ENCODE results near the gene CCDC201. TPM values are rescaled to one million over a fixed set of nuclear protein-coding genes. Genes with fewer than 3 reads are reported as not detected.

Gene CCDC201
- total RNA-seq, 1 experiment from 2014 or later, result not detected

GRCh38 chr7:45910855-45911254 lies 38.0 kb upstream of the CCDC201 start:
- Histone ChIP-seq H3K14ac (ENCODE audit: insufficient read depth, low read length) (no peak overlapping the region), H3K9me3 (ENCODE audit: control insufficient read depth, low read depth, low read length) (no peaks in the 10 kb centered on the region), H2BK20ac (ENCODE audit: low read depth, low read length, poor library complexity, severe bottlenecking) (no peak overlapping the region), H3K4ac (ENCODE audit: low read depth, low read length) (no peak overlapping the region), H3K18ac (ENCODE audit: insufficient read length, low read depth, low read length) (no peak overlapping the region), H3K4me1 (ENCODE audit: insufficient read depth, low read length) (no peaks in the 10 kb centered on the region), H4K5ac (ENCODE audit: insufficient read length, low read depth, low read length) (no peak overlapping the region), H3K23me2 (ENCODE audit: insufficient read length, low read depth, low read length, poor library complexity, severe bottlenecking) (no peaks in the 10 kb centered on the region), H3K27me3 (ENCODE audit: insufficient read depth, low read length) (no peaks in the 10 kb centered on the region), H4K91ac (ENCODE audit: insufficient read length, low read depth, low read length) (no peak overlapping the region), H2AK5ac (ENCODE audit: insufficient read length, low read length) (no peak overlapping the region), H3K79me1 (ENCODE audit: insufficient read depth, low read depth, low read length, poor library complexity, severe bottlenecking) (no peaks in the 10 kb centered on the region), H4K8ac (replicated peaks; ENCODE audit: insufficient read length, low read depth, low read length) (no peak overlapping the region), H2BK12ac (ENCODE audit: insufficient read length, low read depth, low read length) (no peak overlapping the region), H3K4me2 (ENCODE audit: insufficient read depth, insufficient read length, low read length) (no peak overlapping the region), H3K23ac (ENCODE audit: insufficient read length, low read depth, low read length) (no peak overlapping the region), H2BK15ac (ENCODE audit: low read depth, low read length) (no peak overlapping the region), H3K9ac (ENCODE audit: extremely low read depth, insufficient read length, low read length) (no peak overlapping the region), H3T11ph (ENCODE audit: low read length) (no peak overlapping the region), H3K79me2 (ENCODE audit: insufficient read depth, low read length) (no peaks in the 10 kb centered on the region), H4K20me1 (ENCODE audit: control insufficient read depth, insufficient read depth, insufficient read length) (no peaks in the 10 kb centered on the region), H3K27ac (ENCODE audit: insufficient read length, low read depth, low read length) (no peak overlapping the region), H3K56ac (ENCODE audit: insufficient read length, low read depth, low read length) (no peak overlapping the region), H2AFZ (ENCODE audit: low read length) (no peak overlapping the region), H2BK5ac (ENCODE audit: insufficient read length, low read length) (no peak overlapping the region), H2BK120ac (ENCODE audit: low read depth, low read length, poor library complexity, severe bottlenecking) (no peak overlapping the region)
- H3K27me3 Mint-ChIP-seq (ENCODE audit: low read depth), result peaks cover 21% of the 10 kb centered on the region
- no peak for TF ChIP-seq CTCF (conservative IDR thresholded peaks at IDR 0.05)
- peaks cover 3% of the 10 kb centered on the region in 2 experiments; a peak in 3 of 4 replicates for H3K4me1 Mint-ChIP-seq
- H3K9me3 Mint-ChIP-seq, result peaks cover 0 to 2% of the 10 kb centered on the region in 2 experiments; a peak in 1 of 5 replicates
- H3K27ac Mint-ChIP-seq, result no peak overlapping the region; a peak in 1 of 7 replicates
- H3K36me3 Mint-ChIP-seq (ENCODE audit: insufficient read depth in 1 of 3, low read depth in 3 of 3), result peaks cover 0 to 13% (median 2%) of the 10 kb centered on the region in 3 experiments; a peak in 2 of 7 replicates
- DNase-seq, result no peak
- no peak overlapping the region for H3K4me3 Mint-ChIP-seq
- WGBS (ENCODE audit: extremely low coverage, insufficient read length, low lambda C conversion rate), result no CpG with 5 or more reads among the region's 3 CpGs

All from H9 (cell line).